Thoracic aorta (tissue), 2 donors: Measurements from ENCODE around the gene DROSHA. TPM values are rescaled to one million over a fixed set of nuclear protein-coding genes. Genes with fewer than 3 reads are reported as not detected.

Experiments
- ATAC-seq: fragments of 150-250 bp; one replicate; pipeline ENCODE4 v1.8.0; 2017; ENCODE audit warnings: low read depth; ENCODE audit not compliant: insufficient number of reproducible peaks, low FRiP score
- DNase-seq: peaks from one replicate; pipeline ENCODE4 v3.0.0-alpha.2; 2020; ENCODE audit warnings: low spot score
- H3K27ac ChIP-seq, 2 donors: fragments of 200-600 bp; sonication (generic); 1 replicate in 1 of 2; 2 replicates in 1 of 2; pipeline ENCODE4 v1.5.1; 2016; ENCODE audit warnings: mild to moderate bottlenecking in 2 of 2, moderate library complexity in 2 of 2
- H3K27me3 ChIP-seq: fragments of 200-600 bp; sonication (generic); replicated peaks from 2 replicates; pipeline ENCODE4 v1.6.0; 2016; ENCODE audit warnings: mild to moderate bottlenecking; ENCODE audit not compliant: insufficient read depth
- H3K36me3 ChIP-seq: fragments of 200-600 bp; sonication (generic); one replicate; pipeline ENCODE4 v1.5.1; 2016
- H3K4me1 ChIP-seq, 2 donors: fragments of 200-600 bp; sonication (generic); 1 replicate in 1 of 2; 2 replicates in 1 of 2; pipeline versions ENCODE4 v1.5.1 to v1.6.0; 2016; ENCODE audit warnings: low read depth in 2 of 2, mild to moderate bottlenecking in 1 of 2; ENCODE audit not compliant: control insufficient read depth in 1 of 2
- H3K4me3 ChIP-seq: fragments of 200-600 bp; sonication (generic); 2 replicates; pipeline ENCODE4 v1.5.1; 2016; ENCODE audit warnings: mild to moderate bottlenecking
- H3K9me3 ChIP-seq: fragments of 200-600 bp; sonication (generic); 2 replicates; pipeline ENCODE4 v1.5.1; 2016
- CTCF ChIP-seq: fragments of 200-600 bp; sonication (generic); IDR thresholded peaks from one replicate; pipeline ENCODE4 v1.5.1; 2019; ENCODE audit warnings: antibody characterized with exemption
- total RNA-seq, 2 donors: library from RNA; depleted of rRNA; stranded (reverse); fragments of >200 nt; gene quantifications; one replicate each; pipeline versions ENCODE4 v1.1.0 to v1.2.3, GENCODE V29; 2016

The DROSHA gene
- total RNA-seq, 2 donors from 2014 or later, result 28.8 to 70.7 TPM

GRCh38 chr5:31471040-31471439 is 60.9 kb downstream of the DROSHA start:
- ATAC-seq (no peak), DNase-seq (no peak)
- Histone ChIP-seq H3K27ac (no peak overlapping the region), H3K4me3 (no peak overlapping the region), H3K4me1 (no peaks in the 10 kb centered on the region), H3K9me3 (no peaks in the 10 kb centered on the region), H3K36me3 (peaks cover 19% of the 10 kb centered on the region), H3K27me3 (no peaks in the 10 kb centered on the region)
- TF ChIP-seq CTCF, result no peak

- TF ChIP-seq CTCF, result no peak
- Histone ChIP-seq H3K4me1 (no peaks in the 10 kb centered on the region), H3K27me3 (no peaks in the 10 kb centered on the region), H3K36me3 (peaks cover 20% of the 10 kb centered on the region), H3K27ac (no peak overlapping the region), H3K4me3 (no peak overlapping the region), H3K9me3 (no peaks in the 10 kb centered on the region)
- ATAC-seq (no peak), DNase-seq (no peak)
These were observed 61.3 kb downstream of the DROSHA start for GRCh38 chr5:31470608-31471007.

GRCh38 chr5:31469886-31470285 is 62.0 kb downstream of the DROSHA start:
- Histone ChIP-seq H3K4me1 (no peaks in the 10 kb centered on the region), H3K27me3 (no peaks in the 10 kb centered on the region), H3K27ac (no peak overlapping the region), H3K9me3 (no peaks in the 10 kb centered on the region), H3K36me3 (peaks cover 20% of the 10 kb centered on the region), H3K4me3 (no peak overlapping the region)
- DNase-seq (no peak), ATAC-seq (no peak)
- TF ChIP-seq CTCF, result no peak

GRCh38 chr5:31469466-31469865 is 62.4 kb downstream of the DROSHA start:
- no peaks in the 10 kb centered on the region for H3K27me3 ChIP-seq
- H3K4me3 ChIP-seq, result no peak overlapping the region
- no peak overlapping the region for H3K27ac ChIP-seq
- peaks cover 24% of the 10 kb centered on the region for H3K36me3 ChIP-seq
- ATAC-seq (no peak), DNase-seq (no peak)
- H3K4me1 ChIP-seq, result no peaks in the 10 kb centered on the region
- no peak for TF ChIP-seq CTCF
- no peaks in the 10 kb centered on the region for H3K9me3 ChIP-seq

GRCh38 chr5:31465291-31465690 is 66.6 kb downstream of the DROSHA start:
- no peak for DNase-seq
- Histone ChIP-seq H3K4me3 (no peak overlapping the region), H3K4me1 (no peaks in the 10 kb centered on the region), H3K27ac (no peak overlapping the region), H3K9me3 (no peaks in the 10 kb centered on the region), H3K27me3 (no peaks in the 10 kb centered on the region), H3K36me3 (peaks cover 32% of the 10 kb centered on the region)
- no peak for TF ChIP-seq CTCF
- no peak for ATAC-seq
